HG03354 (cell line): ENCODE measurements around the gene SMC1A.

Experiments used
- ATAC-seq: cut with Tn5 transposase; IDR thresholded peaks from one replicate; pipeline ENCODE4 v1.9.1; 2021; ENCODE audit warnings: mild to moderate bottlenecking; ENCODE audit not compliant: unreplicated experiment, poor library complexity, severe bottlenecking

The SMC1A gene

GRCh38 chrX:53357799-53358530, 64.5 kb downstream of the SMC1A start:
- no peak for ATAC-seq

GRCh38 chrX:53356186-53356585, 66.3 kb downstream of the SMC1A start:
- ATAC-seq = no peak

- ATAC-seq = no peak
These were observed 67.8 kb downstream of the SMC1A start for GRCh38 chrX:53354669-53355068.

GRCh38 chrX:53347948-53348347, 74.5 kb downstream of the SMC1A start:
- no peak for ATAC-seq

- ATAC-seq = no peak
These were observed 81.4 kb downstream of the SMC1A start for GRCh38 chrX:53340852-53341645.

GRCh38 chrX:53337101-53337500, 85.4 kb downstream of the SMC1A start:
- no peak for ATAC-seq

- ATAC-seq = no peak
These were observed 88.6 kb downstream of the SMC1A start for GRCh38 chrX:53333853-53334252.

GRCh38 chrX:53332204-53332603, 90.2 kb downstream of the SMC1A start:
- no peak for ATAC-seq

- ATAC-seq = no peak
These were observed 92.1 kb downstream of the SMC1A start for GRCh38 chrX:53330331-53330730.

- no peak for ATAC-seq
These were observed 97.7 kb downstream of the SMC1A start for GRCh38 chrX:53324803-53325202.
